HepG2 (cell line): ENCODE data around the gene FAM168A.

Source experiments
- CEBPB ChIP-seq: IDR thresholded peaks from 2 replicates; pipeline ENCODE4 v1.6.1; 2011; ENCODE audit warnings: low read depth, low read length, improper control_type of control experiment, borderline replicate concordance
- EZH2 ChIP-seq: conservative IDR thresholded peaks from 2 replicates; pipeline ENCODE4 v1.6.1; 2012; ENCODE audit warnings: mild to moderate bottlenecking, low read depth, low read length, moderate library complexity
- JUN ChIP-seq: sonication (generic); formaldehyde crosslinking; IDR thresholded peaks from 2 replicates; pipeline ENCODE4 v1.4.0; 2020; ENCODE audit warnings: mild to moderate bottlenecking, missing genetic modification reagents
- MIER2 ChIP-seq: IDR thresholded peaks from 2 replicates; pipeline ENCODE4 v1.6.1; 2016; ENCODE audit warnings: missing biosample characterization, missing genetic modification reagents
- MXI1 ChIP-seq: IDR thresholded peaks from 3 replicates; pipeline ENCODE4 v1.6.1; 2012; ENCODE audit warnings: low read depth, low read length, inconsistent platforms, borderline replicate concordance
- PATZ1 ChIP-seq: sonication (generic); formaldehyde crosslinking; IDR thresholded peaks from 2 replicates; pipeline ENCODE4 v1.4.0; 2020; ENCODE audit warnings: missing genetic modification reagents
- REST ChIP-seq, 2 experiments: IDR thresholded peaks; 2 replicates each; pipeline ENCODE4 v1.6.1; 2011 to 2012; ENCODE audit warnings: low read length in 2 of 2, borderline replicate concordance in 1 of 2, low read depth in 1 of 2, mild to moderate bottlenecking in 1 of 2, moderate library complexity in 1 of 2
- REXO4 ChIP-seq: sonication (generic); formaldehyde crosslinking; IDR thresholded peaks from 2 replicates; pipeline ENCODE4 v1.8.0; 2022; ENCODE audit warnings: missing genetic modification reagents, mild to moderate bottlenecking, borderline replicate concordance
- SP1 ChIP-seq, 2 experiments: fragments of 450-650 bp in 1 of 2; sonication (generic) in 1 of 2; formaldehyde crosslinking in 1 of 2; IDR thresholded peaks; 2 replicates each; pipeline versions ENCODE4 v1.4.0 to v1.6.1; 2016 to 2020; ENCODE audit warnings: missing genetic modification reagents in 1 of 2

- TF ChIP-seq SP1 (IDR thresholded peaks at IDR 0.05) (no peak), SP1 (CRISPR knock-in tag; IDR thresholded peaks at IDR 0.05) (no peak), PATZ1 (CRISPR knock-in tag) (no peak), MIER2 (CRISPR knock-in tag) (no peak), REXO4 (CRISPR knock-in tag) (no peak), CEBPB (no peak), MXI1 (no peak), REST (IDR thresholded peaks at IDR 0.05; ENCODE audit: borderline replicate concordance in 1 of 2, low read depth in 1 of 2, low read length in 2 of 2) (no peak), JUN (CRISPR knock-in tag) (no peak), EZH2 (no peak)
Measured at GRCh38 chr11:73353422-73353821, 244.5 kb downstream of the FAM168A start.
